ENCODE results near the gene F2RL2. TPM values are rescaled to one million over a fixed set of nuclear protein-coding genes. Genes with fewer than 3 reads are reported as not detected.

Gene F2RL2
- total and polyA plus RNA-seq, 2 donors (not counting 1 experiment from before 2014, with no cell fraction given) = 82.6 to 91.6 TPM

- Histone ChIP-seq H3K4me1 (ENCODE audit: control insufficient read depth, extremely low read depth, insufficient read depth, low read length) (peaks cover 9% of the 10 kb centered on the region), H4K20me1 (ENCODE audit: control insufficient read depth, extremely low read depth, insufficient read depth, low read length) (no peaks in the 10 kb centered on the region), H3K79me2 (ENCODE audit: control insufficient read depth, insufficient read depth, low read length) (peaks cover 15% of the 10 kb centered on the region), H3K9me3 (ENCODE audit: control insufficient read depth, insufficient read depth, low read depth, low read length) (no peaks in the 10 kb centered on the region), H3K27me3 (ENCODE audit: control insufficient read depth, insufficient read depth, low read length) (no peaks in the 10 kb centered on the region), H2AFZ (ENCODE audit: low read length) (no peak overlapping the region), H3K27ac (ENCODE audit: insufficient read depth, low read length) (peak overlapping the region; percentile 53), H3K36me3 (ENCODE audit: control insufficient read depth, insufficient read depth, low read length) (peaks cover 4% of the 10 kb centered on the region), H3K4me2 (ENCODE audit: extremely low read depth, insufficient read depth, low read length) (peak overlapping the region; percentile 73), H3K4me3 (replicated peaks in 1 of 4; ENCODE audit: control extremely low read depth in 1 of 4, insufficient read depth in 1 of 4, low read depth in 3 of 4, low read length in 4 of 4) (peak overlapping the region; percentile 26 to 63 (median 46)), H3K9ac (ENCODE audit: insufficient read depth, low read length) (no peak overlapping the region)
- no peak for DNase-seq (ENCODE audit: low read depth in 2 of 2)
- no peak for TF ChIP-seq CTCF (conservative IDR thresholded peaks at IDR 0.05 in 1 of 2, IDR thresholded peaks at IDR 0.05 in 1 of 2; ENCODE audit: low read depth in 1 of 2, low read length in 2 of 2)
- no peak for TF ChIP-seq EZH2 (IDR thresholded peaks at IDR 0.05; ENCODE audit: low read length, missing control alignments)
Observed at GRCh38 chr5:76622076-76622475, 1.1 kb downstream of the F2RL2 start.

GRCh38 chr5:76620166-76620565 is 3.0 kb downstream of the F2RL2 start:
- H3K4me2 ChIP-seq (ENCODE audit: extremely low read depth, insufficient read depth, low read length) = no peak overlapping the region
- no peak for TF ChIP-seq EZH2 (IDR thresholded peaks at IDR 0.05; ENCODE audit: low read length, missing control alignments)
- no peak for TF ChIP-seq CTCF (conservative IDR thresholded peaks at IDR 0.05 in 1 of 2, IDR thresholded peaks at IDR 0.05 in 1 of 2; ENCODE audit: low read depth in 1 of 2, low read length in 2 of 2)

GRCh38 chr5:76617675-76618074 is 5.5 kb downstream of the F2RL2 start:
- peaks cover 5% of the 10 kb centered on the region for H3K36me3 ChIP-seq (ENCODE audit: control insufficient read depth, insufficient read depth, low read length)
- TF ChIP-seq CTCF (conservative IDR thresholded peaks at IDR 0.05 in 1 of 2, IDR thresholded peaks at IDR 0.05 in 1 of 2; ENCODE audit: low read depth in 1 of 2, low read length in 2 of 2) = no peak
- no peak for TF ChIP-seq EZH2 (IDR thresholded peaks at IDR 0.05; ENCODE audit: low read length, missing control alignments)
- no peaks in the 10 kb centered on the region for H3K9me3 ChIP-seq (ENCODE audit: control insufficient read depth, insufficient read depth, low read depth, low read length)
- no peak overlapping the region for H2AFZ ChIP-seq (ENCODE audit: low read length)
- H3K79me2 ChIP-seq (ENCODE audit: control insufficient read depth, insufficient read depth, low read length) = peaks cover 15% of the 10 kb centered on the region
- DNase-seq (ENCODE audit: low read depth in 2 of 2) = peak; percentile 61 to 94
- H3K9ac ChIP-seq (ENCODE audit: insufficient read depth, low read length) = no peak overlapping the region
- H3K4me3 ChIP-seq (replicated peaks in 1 of 4; ENCODE audit: control extremely low read depth in 1 of 4, insufficient read depth in 1 of 4, low read depth in 3 of 4, low read length in 4 of 4) = no peak overlapping the region
- H3K4me2 ChIP-seq (ENCODE audit: extremely low read depth, insufficient read depth, low read length) = peak overlapping the region; percentile 0
- H3K27ac ChIP-seq (ENCODE audit: insufficient read depth, low read length) = peak overlapping the region; percentile 25
- peaks cover 10% of the 10 kb centered on the region for H3K4me1 ChIP-seq (ENCODE audit: control insufficient read depth, extremely low read depth, insufficient read depth, low read length)
- no peaks in the 10 kb centered on the region for H4K20me1 ChIP-seq (ENCODE audit: control insufficient read depth, extremely low read depth, insufficient read depth, low read length)
- H3K27me3 ChIP-seq (ENCODE audit: control insufficient read depth, insufficient read depth, low read length) = no peaks in the 10 kb centered on the region

More at GRCh38 chr5:76620166-76620565, 3.0 kb downstream of the F2RL2 start:
- no peak for DNase-seq (ENCODE audit: low read depth in 2 of 2)
- Histone ChIP-seq H3K9ac (ENCODE audit: insufficient read depth, low read length) (no peak overlapping the region), H2AFZ (ENCODE audit: low read length) (no peak overlapping the region), H4K20me1 (ENCODE audit: control insufficient read depth, extremely low read depth, insufficient read depth, low read length) (no peaks in the 10 kb centered on the region), H3K79me2 (ENCODE audit: control insufficient read depth, insufficient read depth, low read length) (peaks cover 15% of the 10 kb centered on the region), H3K27ac (ENCODE audit: insufficient read depth, low read length) (no peak overlapping the region), H3K4me1 (ENCODE audit: control insufficient read depth, extremely low read depth, insufficient read depth, low read length) (peaks cover 10% of the 10 kb centered on the region), H3K36me3 (ENCODE audit: control insufficient read depth, insufficient read depth, low read length) (peaks cover 5% of the 10 kb centered on the region), H3K9me3 (ENCODE audit: control insufficient read depth, insufficient read depth, low read depth, low read length) (no peaks in the 10 kb centered on the region), H3K4me3 (replicated peaks in 1 of 4; ENCODE audit: control extremely low read depth in 1 of 4, insufficient read depth in 1 of 4, low read depth in 3 of 4, low read length in 4 of 4) (peak overlapping the region in 1 of 4 experiments; percentile 63), H3K27me3 (ENCODE audit: control insufficient read depth, insufficient read depth, low read length) (no peaks in the 10 kb centered on the region)

Data from fibroblast of lung (primary cell).